ENCODE measurements around the gene CPD.
"Not testable (repeated sequence)": the region's sequence is repeated elsewhere in the genome, so short reads cannot be mapped to it uniquely, and the experiment has no call there.

The CPD gene

GRCh38 chr17:30378825-30379302 lies at the start of gene CPD:
CPD (plus strand) TSS chr17:30378927; CDS start chr17:30378981, 54 bp downstream.
- DNase-seq (ENCODE audit: low read depth in 2 of 2), result peak; percentile 93 to 96

GRCh38 chr17:30332057-30332542 lies 46.6 kb upstream of the CPD start:
- peak in 1 of 2 donors; percentile 14 for DNase-seq (ENCODE audit: low read depth in 2 of 2)

- DNase-seq (ENCODE audit: low read depth in 2 of 2), result no peak
These were observed 45.0 kb upstream of the CPD start, which contains the start of gene TMIGD1 for GRCh38 chr17:30333503-30334360. TMIGD1 (minus strand) TSS chr17:30334057; CDS start chr17:30332133, 1,924 bp downstream.

DNA sequence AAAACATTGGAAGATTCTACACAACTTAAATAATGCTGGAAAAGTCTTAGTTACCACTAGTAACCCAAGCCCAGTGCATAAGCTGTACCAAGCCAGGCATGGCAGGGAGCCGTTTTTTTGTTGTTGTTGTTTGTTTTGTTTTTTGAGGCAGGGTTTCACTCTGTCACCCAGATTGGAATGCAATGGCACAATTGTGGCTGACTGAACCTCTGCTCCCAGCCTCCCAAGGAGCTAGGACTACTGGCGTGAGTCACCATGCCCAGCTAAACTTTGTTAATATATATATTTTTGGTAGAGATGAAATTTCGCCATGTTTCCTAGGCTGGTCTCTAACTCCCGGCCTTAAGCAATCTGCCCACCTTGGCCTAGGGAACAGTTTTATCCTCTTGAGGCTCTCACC lies 44.3 kb upstream of the CPD start:
- no peak for DNase-seq (ENCODE audit: low read depth in 2 of 2)

GRCh38 chr17:30336369-30337171 lies 42.2 kb upstream of the CPD start:
- peak; percentile 24 to 29 for DNase-seq (ENCODE audit: low read depth in 2 of 2)

GRCh38 chr17:30337393-30337999 lies 41.2 kb upstream of the CPD start:
- DNase-seq (ENCODE audit: low read depth in 2 of 2), result no peak

- DNase-seq (ENCODE audit: low read depth in 2 of 2), result no peak
These were observed 39.6 kb upstream of the CPD start for GRCh38 chr17:30339086-30339485.

- DNase-seq (ENCODE audit: low read depth in 2 of 2), result no peak
These were observed 37.8 kb upstream of the CPD start for GRCh38 chr17:30340801-30341356.

- no peak for DNase-seq (ENCODE audit: low read depth in 2 of 2)
These were observed 37.0 kb upstream of the CPD start for GRCh38 chr17:30341703-30342249.

DNA sequence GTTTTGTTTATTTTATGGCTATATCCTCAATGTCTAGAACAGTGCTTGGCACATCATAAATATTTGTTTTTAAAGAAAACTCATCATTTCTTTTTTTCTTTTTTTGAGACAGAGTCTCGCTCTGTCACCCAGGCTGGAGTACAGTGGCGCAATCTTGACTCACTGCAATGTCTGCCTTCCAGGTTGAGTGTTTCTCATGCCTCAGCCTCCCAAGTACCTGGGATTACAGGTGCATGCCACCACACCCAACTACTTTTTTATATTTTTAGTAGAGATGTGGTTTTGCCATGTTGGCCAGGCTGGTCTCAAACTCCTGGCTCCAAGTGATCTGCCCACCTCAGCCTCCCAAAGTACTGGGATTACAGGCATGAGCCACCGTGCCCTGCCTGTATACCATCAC lies 35.5 kb upstream of the CPD start:
- not testable (repeated sequence) for DNase-seq (ENCODE audit: low read depth in 2 of 2)

DNA sequence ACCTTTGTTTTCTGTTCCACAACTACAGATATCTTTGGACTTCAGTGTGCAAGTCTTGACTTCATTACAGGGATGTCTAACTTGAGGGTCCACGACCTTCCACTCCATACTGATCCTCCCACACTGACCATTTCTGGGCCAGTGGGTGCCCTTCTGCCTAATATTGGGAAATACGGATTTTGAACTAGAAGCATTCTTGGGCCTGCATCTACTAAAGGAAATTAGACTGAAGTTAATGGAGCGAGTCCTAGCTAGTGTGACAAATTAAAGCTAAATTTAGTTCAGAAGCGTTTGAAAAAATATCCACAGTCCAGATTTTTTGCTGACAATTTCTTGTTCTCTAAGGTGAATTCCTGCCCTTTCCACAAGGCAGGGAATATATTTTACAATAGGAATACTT lies 34.9 kb upstream of the CPD start:
- no peak for DNase-seq (ENCODE audit: low read depth in 2 of 2)

- no peak for DNase-seq (ENCODE audit: low read depth in 2 of 2)
These were observed 34.2 kb upstream of the CPD start for GRCh38 chr17:30344283-30345088.

DNA sequence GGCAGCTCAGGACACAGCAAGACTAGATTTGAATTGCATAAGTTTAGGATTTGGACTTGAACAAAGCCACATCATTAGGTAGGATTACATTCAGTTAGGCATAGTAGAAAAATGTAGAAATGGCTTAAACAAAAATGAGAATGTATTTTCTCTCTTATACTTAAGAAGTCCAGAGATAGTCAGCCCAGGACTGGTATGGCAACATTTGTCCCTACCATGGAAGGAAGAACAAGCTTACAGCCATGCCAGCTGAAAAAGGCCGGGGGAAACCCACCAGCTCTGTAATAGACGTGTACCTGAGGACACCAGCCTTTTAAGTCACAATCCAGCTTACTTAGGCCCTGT lies 33.7 kb upstream of the CPD start:
- no peak for DNase-seq (ENCODE audit: low read depth in 2 of 2)

DNA sequence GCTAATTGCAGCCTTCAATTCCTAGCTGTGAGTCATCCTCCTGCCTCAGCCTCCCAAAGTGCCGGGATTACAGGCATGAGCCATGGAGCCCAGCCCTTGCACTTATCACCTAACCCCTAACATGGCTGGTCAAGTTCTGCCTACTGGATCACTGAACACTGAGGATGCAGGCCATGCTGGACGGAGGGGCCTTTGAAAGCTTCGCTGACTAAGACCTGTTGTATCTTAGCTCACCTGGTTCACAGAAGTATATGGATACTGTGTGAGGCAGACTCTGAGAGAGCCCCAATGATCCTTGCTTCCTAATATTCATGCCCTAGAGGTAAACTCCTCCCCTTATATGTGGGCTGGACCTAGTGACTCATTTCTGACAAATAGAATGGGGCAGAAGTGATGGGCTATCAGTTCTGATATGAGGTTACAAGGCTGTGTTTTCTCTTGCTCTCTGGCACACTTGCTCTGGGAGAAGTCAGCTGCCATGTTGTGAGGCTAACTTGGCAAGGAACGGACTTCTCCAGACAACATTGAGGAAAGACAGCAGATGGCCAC lies 33.1 kb upstream of the CPD start:
- DNase-seq (ENCODE audit: low read depth in 2 of 2), result no peak

DNA sequence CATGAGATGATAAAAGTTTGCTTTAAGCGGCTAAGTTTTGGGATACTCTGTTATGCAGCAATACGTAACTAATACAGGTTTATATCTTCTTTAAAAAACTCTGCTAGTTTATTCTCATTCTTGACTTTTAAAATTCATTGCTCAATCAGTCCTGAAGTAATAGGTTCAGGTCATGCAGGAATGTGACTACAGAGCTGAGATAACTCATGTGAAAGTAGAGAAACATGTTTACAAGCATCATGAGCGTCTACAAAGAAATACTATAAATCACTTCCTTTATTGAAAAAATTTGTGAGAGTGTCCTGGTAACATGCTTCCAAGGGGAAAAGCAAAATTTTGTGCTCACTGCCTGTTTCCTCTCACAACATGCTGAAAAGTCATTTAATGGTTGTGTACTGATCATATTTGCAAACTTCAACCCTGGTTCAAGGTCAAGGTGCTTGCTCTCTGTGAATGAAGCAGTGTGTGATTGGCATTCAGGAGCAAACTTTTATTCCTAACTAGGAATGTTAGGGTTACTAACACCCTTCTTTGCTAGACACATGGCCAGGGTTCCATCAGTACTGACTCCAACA lies 32.4 kb upstream of the CPD start:
- no peak for DNase-seq (ENCODE audit: low read depth in 2 of 2)

DNA sequence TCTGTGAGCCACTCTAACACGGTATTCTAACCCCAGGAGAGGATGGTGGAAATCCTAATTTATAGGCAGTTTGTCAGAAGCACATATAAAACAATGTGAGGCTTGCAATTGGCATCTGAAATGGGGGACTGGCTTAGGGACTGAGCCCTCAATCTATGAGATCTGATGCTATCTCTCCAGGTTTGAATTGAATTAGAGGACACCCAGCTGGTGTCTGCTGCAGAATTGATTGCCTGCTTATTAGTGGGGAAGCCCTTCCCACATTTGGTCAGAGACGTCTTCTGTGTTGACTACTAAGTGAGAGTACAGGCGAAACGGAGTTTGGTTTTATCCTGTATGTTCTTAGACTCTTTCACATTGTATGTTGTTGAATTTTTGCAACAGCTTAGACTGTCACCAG lies 31.2 kb upstream of the CPD start:
- no peak for DNase-seq (ENCODE audit: low read depth in 2 of 2)

DNA sequence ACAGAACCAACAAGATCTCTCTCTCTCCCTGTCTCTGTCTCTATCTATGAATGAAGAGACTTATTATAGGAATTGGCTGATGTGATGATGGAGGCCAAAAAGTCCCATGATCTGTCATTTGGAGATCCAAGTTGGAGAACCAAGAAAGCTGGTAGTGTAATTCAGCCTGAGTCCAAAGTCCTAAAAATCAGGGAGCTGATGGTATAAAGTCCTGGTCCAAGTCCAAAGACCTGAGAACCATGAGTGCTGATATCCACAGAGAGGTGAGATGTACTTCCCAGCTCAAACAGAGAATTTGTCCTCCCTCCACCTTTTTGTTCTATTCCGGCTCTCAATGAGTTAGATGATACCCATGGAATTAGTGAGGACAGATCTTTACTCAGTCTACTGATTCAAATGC lies 29.5 kb upstream of the CPD start:
- no peak for DNase-seq (ENCODE audit: low read depth in 2 of 2)

DNA sequence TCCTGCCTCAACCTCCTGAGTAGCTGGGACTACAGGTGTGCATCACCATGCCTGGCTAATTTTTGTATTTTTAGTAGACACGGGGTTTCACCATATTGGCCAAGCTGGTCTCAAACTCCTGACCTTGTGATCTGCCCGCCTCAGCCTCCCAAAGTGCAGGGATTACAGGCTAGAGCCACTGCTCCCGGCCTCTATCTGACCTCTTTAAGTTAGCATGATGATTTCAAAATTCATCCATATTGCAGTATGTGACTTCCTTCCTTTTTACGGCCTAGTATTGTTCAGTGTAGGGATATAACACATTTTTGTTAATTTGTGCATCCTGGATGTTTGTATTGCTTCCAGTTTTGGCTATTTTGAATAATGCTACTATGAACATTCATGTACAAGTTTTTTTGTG lies 27.5 kb upstream of the CPD start:
- not testable (repeated sequence) for DNase-seq (ENCODE audit: low read depth in 2 of 2)

DNA sequence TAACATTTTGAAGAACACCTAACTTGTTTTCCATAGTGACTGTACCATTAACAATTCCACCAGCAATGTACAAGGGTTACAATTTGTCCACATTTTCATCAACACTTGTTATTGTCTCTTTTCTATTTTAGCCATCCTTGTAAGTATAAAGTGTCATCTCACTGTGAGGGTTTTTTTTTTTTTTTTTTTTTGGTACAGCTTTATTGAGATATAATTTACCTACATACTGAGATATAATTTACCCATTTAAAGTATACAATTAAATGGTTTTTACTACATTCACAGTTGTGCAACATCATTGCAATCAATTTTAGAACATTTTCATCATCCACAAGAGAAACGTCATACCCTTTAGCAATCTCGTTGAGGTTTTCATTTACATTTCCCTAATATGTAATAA lies 27.0 kb upstream of the CPD start:
- DNase-seq (ENCODE audit: low read depth in 2 of 2), result no peak

DNA sequence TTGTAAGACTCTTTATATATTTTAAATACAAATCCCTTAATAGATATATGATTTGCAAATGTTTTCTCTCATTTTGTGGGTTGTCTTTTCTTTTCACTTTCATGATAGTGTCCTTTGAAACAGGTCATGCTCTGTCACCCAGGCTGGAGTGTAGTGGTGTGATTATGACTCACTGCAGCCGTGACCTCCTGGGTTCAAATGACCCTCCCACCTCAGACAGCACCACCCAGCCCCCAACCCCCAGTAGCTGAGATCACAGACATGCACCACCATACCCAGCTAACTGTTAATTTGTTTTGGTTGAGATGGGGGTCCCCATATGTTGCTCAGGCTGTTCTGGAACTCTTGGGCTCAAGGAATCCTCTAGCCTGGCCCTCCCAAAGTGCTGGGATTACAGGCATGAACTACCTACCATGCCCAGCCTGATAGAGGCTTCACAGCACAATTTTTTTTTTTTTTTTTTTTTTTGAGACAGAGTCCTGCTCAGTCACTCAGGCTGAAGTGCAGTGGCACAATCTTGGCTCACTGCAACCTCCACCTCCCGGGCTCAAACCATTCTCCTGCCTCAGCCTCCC lies 26.4 kb upstream of the CPD start:
- no peak for DNase-seq (ENCODE audit: low read depth in 2 of 2)

All from stimulated activated CD4-positive, alpha-beta T cell treated with anti-CD3 and anti-CD28 coated beads, Interleukin-1b, Interleukin-23, amount 100 ng/mL, for 1 hour (primary cell).